Parathyroid adenoma (tissue), 2 donors: Measurements from ENCODE around the gene GIPR.
A peak's percentile ranks its signal among the peaks of the same experiment; 100 is the strongest.
"Not testable (repeated sequence)": the region's sequence is repeated elsewhere in the genome, so short reads cannot be mapped to it uniquely, and the experiment has no call there.

Experiments
- H2AFZ ChIP-seq: fragments of 300-600 bp; sonication (generic); one replicate; pipeline ENCODE4 v1.7.0; 2017; ENCODE audit warnings: antibody characterized with exemption, mild to moderate bottlenecking
- H3K27ac ChIP-seq: fragments of 300-600 bp; sonication (generic); one replicate; pipeline ENCODE4 v1.7.0; 2017
- H3K27me3 ChIP-seq: fragments of 300-600 bp; sonication (generic); one replicate; pipeline ENCODE4 v1.7.0; 2017; ENCODE audit warnings: low read length; ENCODE audit not compliant: control insufficient read depth, insufficient read depth
- H3K36me3 ChIP-seq: fragments of 300-600 bp; sonication (generic); one replicate; pipeline ENCODE4 v1.7.0; 2017; ENCODE audit warnings: low read length; ENCODE audit not compliant: control insufficient read depth, insufficient read depth
- H3K4me1 ChIP-seq: fragments of 300-600 bp; sonication (generic); one replicate; pipeline ENCODE4 v1.7.0; 2017; ENCODE audit warnings: control low read depth
- H3K4me2 ChIP-seq: fragments of 300-600 bp; sonication (generic); one replicate; pipeline ENCODE4 v1.7.0; 2017; ENCODE audit warnings: low read length
- H3K4me3 ChIP-seq: fragments of 300-600 bp; sonication (generic); one replicate; pipeline ENCODE4 v1.7.0; 2017; ENCODE audit warnings: low read depth, low read length
- H3K79me2 ChIP-seq: fragments of 300-600 bp; sonication (generic); one replicate; pipeline ENCODE4 v1.7.0; 2017; ENCODE audit warnings: control low read depth
- H3K9ac ChIP-seq: fragments of 300-600 bp; sonication (generic); one replicate; pipeline ENCODE4 v1.7.0; 2017; ENCODE audit warnings: mild to moderate bottlenecking
- H3K9me3 ChIP-seq: fragments of 300-600 bp; sonication (generic); one replicate; pipeline ENCODE4 v1.7.0; 2017; ENCODE audit warnings: low read length; ENCODE audit not compliant: control insufficient read depth
- TF ChIP-seq, protein P1 (sequence below): fragments of 300-600 bp; sonication (generic); IDR thresholded peaks from one replicate; pipeline ENCODE4 v1.7.0; 2017; ENCODE audit warnings: antibody characterized with exemption, mild to moderate bottlenecking
- donor health status: primary hyperparathyroidism.

Gene GIPR

DNA sequence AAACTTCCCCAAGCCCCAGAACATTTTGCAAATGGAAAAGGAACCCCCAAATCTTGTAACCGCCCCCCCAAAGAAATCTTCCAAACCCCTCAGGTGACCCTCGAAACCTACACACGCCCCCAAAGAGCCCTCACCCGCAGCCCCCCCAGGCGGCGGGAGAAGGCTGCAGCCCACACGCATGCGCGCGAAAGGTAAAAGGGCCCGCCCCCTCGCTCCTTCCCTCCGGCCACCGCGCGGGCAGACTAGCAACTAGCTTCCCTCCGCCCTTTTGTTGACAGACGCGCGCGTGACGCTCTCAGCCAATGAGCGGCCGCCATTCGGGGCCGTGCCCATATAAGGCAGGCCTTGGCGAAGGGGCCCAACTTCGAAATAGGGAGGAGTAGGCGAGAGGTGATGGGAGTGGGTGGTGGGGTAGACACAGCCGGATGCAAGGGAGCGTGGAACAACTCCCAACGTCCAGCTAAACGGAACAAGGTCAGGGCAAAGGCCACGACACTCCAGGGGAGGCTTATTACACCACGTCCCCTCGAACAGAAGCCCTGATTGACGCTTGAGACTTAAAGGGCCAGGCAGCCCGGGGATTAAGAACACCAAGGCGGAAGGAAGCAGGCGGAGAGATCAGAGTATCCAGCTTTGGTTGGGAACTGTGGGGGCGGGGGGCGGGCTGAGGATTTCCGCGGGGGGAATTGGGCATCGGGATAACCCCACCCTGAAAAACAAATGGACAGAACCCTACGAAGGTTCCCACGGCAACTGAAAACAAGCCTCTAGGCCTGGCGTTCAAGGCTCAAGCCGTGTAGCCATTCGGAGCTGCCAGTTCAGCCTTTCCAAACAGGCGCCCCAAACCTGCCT lies 49.3 kb downstream of the GIPR start:
- Histone ChIP-seq H3K9ac (peak overlapping the region; percentile 59), H3K4me3 (peak overlapping the region; percentile 86), H3K79me2 (peaks cover 14% of the 10 kb centered on the region), H2AFZ (peak overlapping the region; percentile 68), H3K36me3 (no peaks in the 10 kb centered on the region), H3K4me2 (peak overlapping the region; percentile 82), H3K9me3 (no peaks in the 10 kb centered on the region), H3K27ac (peak overlapping the region; percentile 99), H3K27me3 (no peaks in the 10 kb centered on the region), H3K4me1 (peaks cover 13% of the 10 kb centered on the region)
- TF ChIP-seq, protein P1, sequence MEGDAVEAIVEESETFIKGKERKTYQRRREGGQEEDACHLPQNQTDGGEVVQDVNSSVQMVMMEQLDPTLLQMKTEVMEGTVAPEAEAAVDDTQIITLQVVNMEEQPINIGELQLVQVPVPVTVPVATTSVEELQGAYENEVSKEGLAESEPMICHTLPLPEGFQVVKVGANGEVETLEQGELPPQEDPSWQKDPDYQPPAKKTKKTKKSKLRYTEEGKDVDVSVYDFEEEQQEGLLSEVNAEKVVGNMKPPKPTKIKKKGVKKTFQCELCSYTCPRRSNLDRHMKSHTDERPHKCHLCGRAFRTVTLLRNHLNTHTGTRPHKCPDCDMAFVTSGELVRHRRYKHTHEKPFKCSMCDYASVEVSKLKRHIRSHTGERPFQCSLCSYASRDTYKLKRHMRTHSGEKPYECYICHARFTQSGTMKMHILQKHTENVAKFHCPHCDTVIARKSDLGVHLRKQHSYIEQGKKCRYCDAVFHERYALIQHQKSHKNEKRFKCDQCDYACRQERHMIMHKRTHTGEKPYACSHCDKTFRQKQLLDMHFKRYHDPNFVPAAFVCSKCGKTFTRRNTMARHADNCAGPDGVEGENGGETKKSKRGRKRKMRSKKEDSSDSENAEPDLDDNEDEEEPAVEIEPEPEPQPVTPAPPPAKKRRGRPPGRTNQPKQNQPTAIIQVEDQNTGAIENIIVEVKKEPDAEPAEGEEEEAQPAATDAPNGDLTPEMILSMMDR: peak; percentile 60

DNA sequence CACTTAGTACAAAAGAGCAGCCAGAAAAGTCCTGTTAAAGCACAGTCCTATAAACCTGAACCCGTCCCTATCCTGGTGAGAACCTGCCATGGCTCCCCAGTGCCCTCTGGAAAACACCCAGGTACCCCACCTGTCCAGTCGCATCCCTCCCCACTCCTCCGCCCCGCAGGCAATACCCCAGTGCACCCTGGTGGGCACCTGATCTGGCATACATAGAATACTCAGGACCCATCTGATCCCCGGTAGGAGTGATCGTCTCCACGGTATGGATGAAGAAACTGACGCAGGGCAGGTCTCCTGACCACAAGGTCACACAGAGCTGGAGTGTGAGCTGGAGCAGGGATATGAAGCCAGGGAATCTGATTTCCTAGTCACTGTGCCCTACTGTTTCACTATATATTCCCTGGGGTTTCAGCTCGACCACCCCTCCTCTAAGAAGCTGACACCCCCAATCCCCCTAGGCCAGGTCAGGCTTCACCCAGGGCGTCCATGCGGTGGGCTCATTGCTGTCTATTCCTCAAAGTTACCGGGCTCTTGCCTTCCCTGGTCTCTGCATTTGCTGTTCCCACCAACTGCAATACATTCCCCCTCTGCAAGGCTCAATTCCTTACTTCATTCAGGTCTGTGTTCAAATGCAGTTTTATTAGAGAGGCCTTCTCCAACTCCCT lies 50.1 kb downstream of the GIPR start:
- Histone ChIP-seq H3K9me3 (no peaks in the 10 kb centered on the region), H3K27ac (peak overlapping the region; percentile 99), H3K36me3 (no peaks in the 10 kb centered on the region), H3K4me3 (peak overlapping the region; percentile 86), H3K4me1 (peaks cover 13% of the 10 kb centered on the region), H3K79me2 (peaks cover 14% of the 10 kb centered on the region), H3K4me2 (peak overlapping the region; percentile 82), H3K27me3 (no peaks in the 10 kb centered on the region), H2AFZ (peak overlapping the region; percentile 68), H3K9ac (peak overlapping the region; percentile 51)
- TF ChIP-seq, protein P1: no peak

DNA sequence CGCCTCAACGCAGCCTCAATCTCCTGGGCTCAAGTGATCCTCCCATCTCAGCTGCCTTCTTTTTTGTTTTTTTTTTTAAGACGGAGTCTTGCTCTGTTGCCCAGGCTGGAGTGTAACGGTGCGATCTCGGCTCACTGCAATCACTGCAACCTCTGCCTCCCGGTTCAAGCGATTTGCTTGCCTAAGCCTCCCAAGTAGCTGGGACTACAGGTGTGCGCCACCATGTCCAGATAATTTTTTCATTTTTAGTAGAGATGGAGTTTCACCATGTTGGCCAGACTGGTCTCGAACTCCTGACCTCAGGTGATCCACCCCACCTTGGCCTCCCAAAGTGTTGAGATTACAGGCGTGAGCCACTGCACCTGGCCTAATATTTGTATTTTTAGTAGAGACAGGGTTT lies 52.0 kb downstream of the GIPR start:
- H2AFZ ChIP-seq, H3K4me2 ChIP-seq, H3K9me3 ChIP-seq, H3K27me3 ChIP-seq, H3K27ac ChIP-seq, H3K36me3 ChIP-seq, H3K4me3 ChIP-seq, H3K9ac ChIP-seq: not testable (repeated sequence)
- Histone ChIP-seq H3K79me2 (peaks cover 20% of the 10 kb centered on the region), H3K4me1 (peaks cover 13% of the 10 kb centered on the region)

DNA sequence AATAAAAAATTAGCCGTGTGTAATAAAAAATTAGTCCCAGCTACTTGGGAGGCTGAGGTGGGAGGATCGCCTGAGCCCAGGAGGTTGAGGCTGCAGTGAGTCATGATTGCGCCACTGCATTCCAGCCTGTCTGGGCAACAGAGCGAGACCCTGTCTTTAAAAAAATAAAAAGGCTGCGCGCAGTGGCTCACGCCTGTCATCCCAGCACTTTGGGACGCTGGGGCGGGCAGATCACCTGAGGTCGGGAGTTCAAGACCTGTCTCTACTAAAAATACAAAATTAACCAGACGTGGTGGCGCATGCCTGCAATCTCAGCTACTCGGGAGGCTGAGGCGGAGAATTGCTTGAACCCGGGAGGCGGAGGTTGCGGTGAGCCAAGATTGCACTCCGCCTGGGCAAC lies 60.7 kb downstream of the GIPR start:
- not testable (repeated sequence) for H3K4me1 ChIP-seq, H3K36me3 ChIP-seq, H2AFZ ChIP-seq, H3K9me3 ChIP-seq, H3K9ac ChIP-seq, H3K4me2 ChIP-seq, H3K4me3 ChIP-seq, H3K27me3 ChIP-seq, H3K27ac ChIP-seq
- H3K79me2 ChIP-seq: peaks cover 58% of the 10 kb centered on the region

DNA sequence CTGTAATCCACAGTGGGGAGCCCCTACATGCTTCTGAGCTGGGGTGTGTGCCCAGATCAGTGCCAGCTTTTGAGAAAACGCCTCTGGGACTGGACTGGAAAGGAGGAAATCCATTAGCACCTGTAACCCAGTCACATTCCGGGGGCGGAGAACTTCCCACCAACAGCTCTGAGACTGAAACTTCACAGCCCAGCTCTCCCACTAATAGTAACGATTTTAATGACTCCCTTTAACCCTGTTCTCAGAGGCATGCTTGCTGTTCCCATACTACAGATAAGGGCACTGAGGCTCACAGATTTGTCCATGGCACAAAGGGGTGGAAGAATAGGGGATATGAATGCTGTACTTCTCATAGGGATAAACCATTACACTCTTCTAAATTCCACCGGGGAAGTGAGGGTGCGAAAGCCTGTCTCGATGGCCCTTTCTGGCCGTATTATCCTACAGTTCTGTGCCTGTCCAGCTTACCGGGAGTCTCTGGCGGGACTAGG lies 61.8 kb downstream of the GIPR start:
- H3K27me3 ChIP-seq: no peaks in the 10 kb centered on the region
- H2AFZ ChIP-seq: peak overlapping the region; percentile 89
- no peak overlapping the region for H3K9ac ChIP-seq
- TF ChIP-seq, protein P1: no peak
- H3K27ac ChIP-seq: peak overlapping the region; percentile 34
- H3K36me3 ChIP-seq: no peaks in the 10 kb centered on the region
- H3K79me2 ChIP-seq: peaks cover 55% of the 10 kb centered on the region
- H3K4me3 ChIP-seq: peak overlapping the region; percentile 56
- H3K9me3 ChIP-seq: no peaks in the 10 kb centered on the region
- H3K4me1 ChIP-seq: peaks cover 6% of the 10 kb centered on the region
- peak overlapping the region; percentile 82 for H3K4me2 ChIP-seq
